Omental fat pad (tissue), 4 donors: ENCODE results near the gene SUB1. TPM values are rescaled to one million over a fixed set of nuclear protein-coding genes. Genes with fewer than 3 reads are reported as not detected.

Experiments used
- ATAC-seq: fragments of 150-250 bp; one replicate; pipeline ENCODE4 v1.9.1; 2016; ENCODE audit warnings: mild to moderate bottlenecking, moderate library complexity; ENCODE audit not compliant: low FRiP score
- DNase-seq: peaks from one replicate; pipeline ENCODE4 v3.0.0-alpha.2; 2019; ENCODE audit warnings: low spot score
- total RNA-seq, 4 donors: library from RNA; depleted of rRNA; stranded (reverse); fragments of >200 nt; gene quantifications; one replicate each; pipeline ENCODE4 v1.1.0, GENCODE V29; 2016
- TF ChIP-seq, protein P1 (sequence below), 3 donors: fragments of 450-650 bp; IDR thresholded peaks; one replicate each; pipeline ENCODE4 v1.5.1; 2016 to 2017; ENCODE audit warnings: antibody characterized with exemption in 3 of 3, mild to moderate bottlenecking in 3 of 3, moderate library complexity in 2 of 3

The SUB1 gene
- total RNA-seq, 4 donors from 2014 or later, result 202 to 235 (median 223) TPM

DNA sequence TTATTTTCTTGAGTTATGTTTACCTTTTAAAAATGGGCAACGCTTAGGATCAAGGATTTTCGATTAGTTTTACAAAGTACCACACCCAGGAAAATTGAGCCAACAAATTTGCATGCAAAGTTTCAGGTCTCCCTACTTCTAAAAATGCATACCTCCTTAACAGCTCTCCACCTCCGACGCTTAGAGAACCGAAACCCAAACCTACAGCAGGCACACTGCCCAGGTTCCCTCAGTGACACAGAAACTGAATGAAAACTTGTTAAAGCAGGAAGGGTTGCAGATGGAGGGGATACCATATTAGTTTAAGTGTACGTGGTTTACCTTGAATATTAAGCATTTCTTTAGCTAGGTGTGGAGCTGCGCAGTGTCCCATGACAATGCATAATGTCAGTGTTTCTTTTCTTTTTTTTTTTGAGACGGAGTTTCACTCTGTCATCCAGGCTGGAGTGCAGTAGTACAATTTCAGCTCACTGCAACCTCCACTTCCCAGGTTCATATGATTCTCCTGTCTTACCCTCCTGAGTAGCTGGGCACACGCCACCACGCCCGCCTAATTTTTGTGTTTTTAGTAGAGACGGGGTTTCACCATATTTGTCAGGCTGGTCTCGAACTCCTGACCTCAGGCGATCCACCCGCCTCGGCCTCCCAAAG lies 1.6 kb upstream of the SUB1 start:
- ATAC-seq, result no peak
- no peak for DNase-seq
- TF ChIP-seq, protein P1, sequence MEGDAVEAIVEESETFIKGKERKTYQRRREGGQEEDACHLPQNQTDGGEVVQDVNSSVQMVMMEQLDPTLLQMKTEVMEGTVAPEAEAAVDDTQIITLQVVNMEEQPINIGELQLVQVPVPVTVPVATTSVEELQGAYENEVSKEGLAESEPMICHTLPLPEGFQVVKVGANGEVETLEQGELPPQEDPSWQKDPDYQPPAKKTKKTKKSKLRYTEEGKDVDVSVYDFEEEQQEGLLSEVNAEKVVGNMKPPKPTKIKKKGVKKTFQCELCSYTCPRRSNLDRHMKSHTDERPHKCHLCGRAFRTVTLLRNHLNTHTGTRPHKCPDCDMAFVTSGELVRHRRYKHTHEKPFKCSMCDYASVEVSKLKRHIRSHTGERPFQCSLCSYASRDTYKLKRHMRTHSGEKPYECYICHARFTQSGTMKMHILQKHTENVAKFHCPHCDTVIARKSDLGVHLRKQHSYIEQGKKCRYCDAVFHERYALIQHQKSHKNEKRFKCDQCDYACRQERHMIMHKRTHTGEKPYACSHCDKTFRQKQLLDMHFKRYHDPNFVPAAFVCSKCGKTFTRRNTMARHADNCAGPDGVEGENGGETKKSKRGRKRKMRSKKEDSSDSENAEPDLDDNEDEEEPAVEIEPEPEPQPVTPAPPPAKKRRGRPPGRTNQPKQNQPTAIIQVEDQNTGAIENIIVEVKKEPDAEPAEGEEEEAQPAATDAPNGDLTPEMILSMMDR (IDR thresholded peaks at IDR 0.05), result no peak

- TF ChIP-seq, protein P1 (IDR thresholded peaks at IDR 0.05), result no peak
- ATAC-seq (no peak), DNase-seq (no peak)
Measured at GRCh38 chr5:32584646-32585045, 711 bp upstream of the SUB1 start.

GRCh38 chr5:32585122-32585445 lies 273 bp upstream of the SUB1 start:
- TF ChIP-seq, protein P1 (IDR thresholded peaks at IDR 0.05), result no peak
- no peak for ATAC-seq
- no peak for DNase-seq

- TF ChIP-seq, protein P1 (IDR thresholded peaks at IDR 0.05), result no peak
Measured at GRCh38 chr5:32586276-32586599, 881 bp downstream of the SUB1 start.

DNA sequence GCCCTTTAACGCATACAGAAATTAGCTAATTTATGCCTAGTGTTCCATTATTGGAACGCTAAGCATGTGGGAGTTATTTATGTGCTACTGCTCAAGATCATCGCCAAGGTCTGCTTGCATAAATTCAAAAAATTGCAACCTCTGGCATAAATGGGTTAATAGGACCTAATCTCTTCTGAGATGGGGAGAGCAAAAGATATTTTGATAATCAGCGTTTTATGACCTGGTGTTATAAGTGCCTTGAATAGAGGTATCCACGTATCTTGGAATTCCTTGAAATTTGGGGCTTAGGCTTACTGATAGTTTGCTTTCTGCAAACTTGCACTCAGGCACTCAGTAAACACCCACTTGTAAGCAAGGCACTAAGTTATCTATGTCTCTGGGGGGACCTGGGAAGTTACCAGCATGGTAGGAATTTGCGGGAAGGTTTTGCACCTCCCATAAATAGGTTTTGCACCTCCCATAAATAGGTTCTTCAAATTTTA lies 1.8 kb downstream of the SUB1 start:
- no peak for ATAC-seq
- no peak for DNase-seq
- TF ChIP-seq, protein P1 (IDR thresholded peaks at IDR 0.05), result no peak

More at GRCh38 chr5:32586276-32586599, 881 bp downstream of the SUB1 start:
- no peak for ATAC-seq
- DNase-seq, result no peak

- TF ChIP-seq, protein P1 (IDR thresholded peaks at IDR 0.05), result no peak
- no peak for ATAC-seq
- DNase-seq, result no peak
Measured at GRCh38 chr5:32589416-32589815, 4.1 kb downstream of the SUB1 start.
